ENCODE measurements around the gene RAD18. TPM values are rescaled to one million over a fixed set of nuclear protein-coding genes. Genes with fewer than 3 reads are reported as not detected.

The RAD18 gene
- total RNA-seq, 1 donor from 2014 or later, result 10.0 TPM

- H3K4me3 ChIP-seq (ENCODE audit: low read depth, low read length), result no peak overlapping the region
- TF ChIP-seq CTCF (conservative IDR thresholded peaks at IDR 0.05; ENCODE audit: low read depth, low read length), result no peak
- DNase-seq (ENCODE audit: low read depth), result no peak
Measured at GRCh38 chr3:8975081-8976020, 12.1 kb upstream of the RAD18 start.

GRCh38 chr3:8974458-8974857 lies 11.2 kb upstream of the RAD18 start:
- no peak overlapping the region for H3K4me3 ChIP-seq (ENCODE audit: low read depth, low read length)
- TF ChIP-seq CTCF (conservative IDR thresholded peaks at IDR 0.05; ENCODE audit: low read depth, low read length), result no peak
- no peak for DNase-seq (ENCODE audit: low read depth)

GRCh38 chr3:8972639-8973038 lies 9.4 kb upstream of the RAD18 start:
- no peak for DNase-seq (ENCODE audit: low read depth)
- H3K4me3 ChIP-seq (ENCODE audit: low read depth, low read length), result no peak overlapping the region
- TF ChIP-seq CTCF (conservative IDR thresholded peaks at IDR 0.05; ENCODE audit: low read depth, low read length), result no peak

GRCh38 chr3:8970971-8971589 lies 7.8 kb upstream of the RAD18 start:
- DNase-seq (ENCODE audit: low read depth), result no peak
- peak; percentile 98 for TF ChIP-seq CTCF (conservative IDR thresholded peaks at IDR 0.05; ENCODE audit: low read depth, low read length)
- H3K4me3 ChIP-seq (ENCODE audit: low read depth, low read length), result no peak overlapping the region

- no peak for TF ChIP-seq CTCF (conservative IDR thresholded peaks at IDR 0.05; ENCODE audit: low read depth, low read length)
- no peak overlapping the region for H3K4me3 ChIP-seq (ENCODE audit: low read depth, low read length)
Measured at GRCh38 chr3:8969241-8969640, 6.0 kb upstream of the RAD18 start.

GRCh38 chr3:8968375-8968882 lies 5.2 kb upstream of the RAD18 start:
- TF ChIP-seq CTCF (conservative IDR thresholded peaks at IDR 0.05; ENCODE audit: low read depth, low read length), result no peak
- DNase-seq (ENCODE audit: low read depth), result no peak
- H3K4me3 ChIP-seq (ENCODE audit: low read depth, low read length), result no peak overlapping the region

More at GRCh38 chr3:8969241-8969640, 6.0 kb upstream of the RAD18 start:
- no peak for DNase-seq (ENCODE audit: low read depth)

Data from epithelial cell of proximal tubule (primary cell).